ENCODE data around the gene SLC35F1.

Gene SLC35F1

GRCh38 chr6:118277631-118278030 lies 370.6 kb downstream of the SLC35F1 start:
- DNase-seq (ENCODE audit: low read depth): no peak

- no peak for DNase-seq (ENCODE audit: low read depth)
Measured at GRCh38 chr6:118280210-118280609, 373.1 kb downstream of the SLC35F1 start.

GRCh38 chr6:118281291-118281690 lies 374.2 kb downstream of the SLC35F1 start:
- no peak for DNase-seq (ENCODE audit: low read depth)

GRCh38 chr6:118283766-118284165 lies 376.7 kb downstream of the SLC35F1 start:
- DNase-seq (ENCODE audit: low read depth): peak; percentile 22

GRCh38 chr6:118284736-118285360 lies 377.8 kb downstream of the SLC35F1 start:
- no peak for DNase-seq (ENCODE audit: low read depth)

GRCh38 chr6:118285791-118286190 lies 378.7 kb downstream of the SLC35F1 start:
- DNase-seq (ENCODE audit: low read depth): no peak

GRCh38 chr6:118288355-118289124 lies 381.5 kb downstream of the SLC35F1 start:
- no peak for DNase-seq (ENCODE audit: low read depth)

GRCh38 chr6:118292558-118292957 lies 385.5 kb downstream of the SLC35F1 start:
- no peak for DNase-seq (ENCODE audit: low read depth)

GRCh38 chr6:118294906-118295305 lies 387.8 kb downstream of the SLC35F1 start:
- no peak for DNase-seq (ENCODE audit: low read depth)

GRCh38 chr6:118295336-118295735 lies 388.3 kb downstream of the SLC35F1 start:
- no peak for DNase-seq (ENCODE audit: low read depth)

- DNase-seq (ENCODE audit: low read depth): no peak
Measured at GRCh38 chr6:118296129-118296901, 389.3 kb downstream of the SLC35F1 start.

GRCh38 chr6:118297821-118298220 lies 390.8 kb downstream of the SLC35F1 start:
- no peak for DNase-seq (ENCODE audit: low read depth)

GRCh38 chr6:118298476-118299427 lies 391.7 kb downstream of the SLC35F1 start:
- DNase-seq (ENCODE audit: low read depth): no peak

GRCh38 chr6:118299457-118299856 lies 392.4 kb downstream of the SLC35F1 start:
- DNase-seq (ENCODE audit: low read depth): no peak

- DNase-seq (ENCODE audit: low read depth): no peak
Measured at GRCh38 chr6:118304321-118304720, 397.3 kb downstream of the SLC35F1 start.

- no peak for DNase-seq (ENCODE audit: low read depth)
Measured at GRCh38 chr6:118305081-118305480, 398.0 kb downstream of the SLC35F1 start.

- no peak for DNase-seq (ENCODE audit: low read depth)
Measured at GRCh38 chr6:118306392-118307238, 399.6 kb downstream of the SLC35F1 start.

GRCh38 chr6:118307581-118307980 lies 400.5 kb downstream of the SLC35F1 start:
- DNase-seq (ENCODE audit: low read depth): no peak

GRCh38 chr6:118309337-118310093 lies 402.5 kb downstream of the SLC35F1 start:
- DNase-seq (ENCODE audit: low read depth): no peak

GRCh38 chr6:118313208-118313607 lies 406.1 kb downstream of the SLC35F1 start:
- no peak for DNase-seq (ENCODE audit: low read depth)
